ENCODE data around the gene IL4. TPM values are rescaled to one million over a fixed set of nuclear protein-coding genes. Genes with fewer than 3 reads are reported as not detected.

IL4 gene
- total RNA-seq, 1 donor from 2014 or later: not detected

GRCh38 chr5:132692632-132692967, 18.8 kb downstream of the IL4 start:
- H2AFZ ChIP-seq (ENCODE audit: low read depth, low read length): no peak overlapping the region
- no peaks in the 10 kb centered on the region for H3K79me2 ChIP-seq (ENCODE audit: insufficient read depth, low read length)
- H3K4me2 ChIP-seq (ENCODE audit: low read length): no peak overlapping the region
- Mint-ChIP-seq H3K27me3 (ENCODE audit: low read depth, unreplicated experiment) (no peaks in the 10 kb centered on the region), H3K36me3 (ENCODE audit: low read depth, unreplicated experiment) (peaks cover 2% of the 10 kb centered on the region), H3K4me3 (ENCODE audit: unreplicated experiment) (no peak overlapping the region), H3K4me1 (ENCODE audit: low read depth, unreplicated experiment) (no peaks in the 10 kb centered on the region), H3K27ac (ENCODE audit: unreplicated experiment) (no peak overlapping the region), H3K9me3 (ENCODE audit: unreplicated experiment) (no peaks in the 10 kb centered on the region)
- no peak overlapping the region for H3K27ac ChIP-seq (ENCODE audit: low read depth, low read length)
- H3K36me3 ChIP-seq (ENCODE audit: insufficient read depth, low read length): peaks cover 3% of the 10 kb centered on the region
- H3K9ac ChIP-seq (ENCODE audit: low read length): no peak overlapping the region
- no peaks in the 10 kb centered on the region for H3K4me1 ChIP-seq (ENCODE audit: insufficient read depth, low read length)
- no peaks in the 10 kb centered on the region for H3K9me3 ChIP-seq (ENCODE audit: insufficient read depth, low read depth, low read length)
- H3K4me3 ChIP-seq (ENCODE audit: insufficient read depth, low read depth, low read length): no peak overlapping the region
- H4K20me1 ChIP-seq (ENCODE audit: insufficient read depth, low read length): no peaks in the 10 kb centered on the region
- DNase-seq (ENCODE audit: low read depth) (no peak), FAIRE-seq (no peak)
- H3K27me3 ChIP-seq (ENCODE audit: insufficient read depth, low read length): no peaks in the 10 kb centered on the region
- TF ChIP-seq CTCF (IDR thresholded peaks at IDR 0.05; ENCODE audit: insufficient read depth, low read depth, low read length): no peak
- no peak for TF ChIP-seq EZH2 (IDR thresholded peaks at IDR 0.05; ENCODE audit: insufficient read depth, low read length)

- Histone ChIP-seq H3K4me2 (ENCODE audit: low read length) (no peak overlapping the region), H3K79me2 (ENCODE audit: insufficient read depth, low read length) (no peaks in the 10 kb centered on the region), H4K20me1 (ENCODE audit: insufficient read depth, low read length) (no peaks in the 10 kb centered on the region), H3K9me3 (ENCODE audit: insufficient read depth, low read depth, low read length) (no peaks in the 10 kb centered on the region), H3K4me3 (ENCODE audit: insufficient read depth, low read depth, low read length) (no peak overlapping the region), H3K4me1 (ENCODE audit: insufficient read depth, low read length) (no peaks in the 10 kb centered on the region), H3K27me3 (ENCODE audit: insufficient read depth, low read length) (no peaks in the 10 kb centered on the region), H2AFZ (ENCODE audit: low read depth, low read length) (no peak overlapping the region), H3K9ac (ENCODE audit: low read length) (no peak overlapping the region), H3K27ac (ENCODE audit: low read depth, low read length) (no peak overlapping the region), H3K36me3 (ENCODE audit: insufficient read depth, low read length) (peaks cover 9% of the 10 kb centered on the region)
- Mint-ChIP-seq H3K27ac (ENCODE audit: unreplicated experiment) (no peak overlapping the region), H3K27me3 (ENCODE audit: low read depth, unreplicated experiment) (no peaks in the 10 kb centered on the region), H3K9me3 (ENCODE audit: unreplicated experiment) (no peaks in the 10 kb centered on the region), H3K36me3 (ENCODE audit: low read depth, unreplicated experiment) (peaks cover 10% of the 10 kb centered on the region), H3K4me3 (ENCODE audit: unreplicated experiment) (no peak overlapping the region), H3K4me1 (ENCODE audit: low read depth, unreplicated experiment) (no peaks in the 10 kb centered on the region)
- FAIRE-seq: no peak
- no peak for DNase-seq (ENCODE audit: low read depth)
- TF ChIP-seq EZH2 (IDR thresholded peaks at IDR 0.05; ENCODE audit: insufficient read depth, low read length): no peak
- TF ChIP-seq CTCF (IDR thresholded peaks at IDR 0.05; ENCODE audit: insufficient read depth, low read depth, low read length): no peak
Measured at GRCh38 chr5:132695956-132696355, 22.2 kb downstream of the IL4 start.

DNA sequence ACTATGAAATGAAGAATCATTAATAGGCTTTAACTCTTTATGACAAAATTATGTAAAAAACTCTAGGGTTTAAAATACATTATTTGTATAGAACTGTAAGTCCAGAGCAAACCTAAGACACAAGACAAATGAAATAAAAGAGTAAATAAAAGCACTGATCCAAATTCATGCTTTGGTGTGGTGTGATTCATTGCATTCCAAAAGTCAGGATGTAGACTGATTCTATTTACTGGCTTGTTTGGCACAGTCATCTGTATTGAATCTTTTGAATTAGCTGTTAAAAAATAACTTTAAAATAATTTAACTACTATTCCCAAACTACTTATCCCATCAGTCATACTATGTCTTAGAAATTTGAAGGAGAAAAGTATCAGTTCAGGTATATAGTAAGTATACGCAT, 31.1 kb downstream of the IL4 start:
- H3K4me1 Mint-ChIP-seq (ENCODE audit: low read depth, unreplicated experiment): peaks cover 14% of the 10 kb centered on the region
- no peak overlapping the region for H3K9ac ChIP-seq (ENCODE audit: low read length)
- H4K20me1 ChIP-seq (ENCODE audit: insufficient read depth, low read length): no peaks in the 10 kb centered on the region
- FAIRE-seq (no peak), DNase-seq (ENCODE audit: low read depth) (peak; percentile 42)
- peak overlapping the region; percentile 55 for H3K27ac Mint-ChIP-seq (ENCODE audit: unreplicated experiment)
- no peak overlapping the region for H3K27ac ChIP-seq (ENCODE audit: low read depth, low read length)
- no peak overlapping the region for H3K4me2 ChIP-seq (ENCODE audit: low read length)
- H3K4me3 ChIP-seq (ENCODE audit: insufficient read depth, low read depth, low read length): no peak overlapping the region
- H3K9me3 Mint-ChIP-seq (ENCODE audit: unreplicated experiment): no peaks in the 10 kb centered on the region
- no peak overlapping the region for H2AFZ ChIP-seq (ENCODE audit: low read depth, low read length)
- H3K27me3 ChIP-seq (ENCODE audit: insufficient read depth, low read length): no peaks in the 10 kb centered on the region
- peaks cover 9% of the 10 kb centered on the region for H3K4me1 ChIP-seq (ENCODE audit: insufficient read depth, low read length)
- H3K27me3 Mint-ChIP-seq (ENCODE audit: low read depth, unreplicated experiment): no peaks in the 10 kb centered on the region
- no peaks in the 10 kb centered on the region for H3K79me2 ChIP-seq (ENCODE audit: insufficient read depth, low read length)
- H3K36me3 ChIP-seq (ENCODE audit: insufficient read depth, low read length): peaks cover 7% of the 10 kb centered on the region
- peaks cover 9% of the 10 kb centered on the region for H3K36me3 Mint-ChIP-seq (ENCODE audit: low read depth, unreplicated experiment)
- H3K9me3 ChIP-seq (ENCODE audit: insufficient read depth, low read depth, low read length): no peaks in the 10 kb centered on the region
- H3K4me3 Mint-ChIP-seq (ENCODE audit: unreplicated experiment): no peak overlapping the region
- no peak for TF ChIP-seq CTCF (IDR thresholded peaks at IDR 0.05; ENCODE audit: insufficient read depth, low read depth, low read length)
- TF ChIP-seq EZH2 (IDR thresholded peaks at IDR 0.05; ENCODE audit: insufficient read depth, low read length): no peak
